Sigmoid colon (tissue), 3 donors: ENCODE results near the gene SH3RF3.

Source experiments
- POLR2A ChIP-seq, 2 donors: fragments of 450-650 bp; IDR thresholded peaks; one replicate each; pipeline ENCODE4 v1.6.1; 2016; ENCODE audit warnings: antibody characterized with exemption in 2 of 2, mild to moderate bottlenecking in 2 of 2, moderate library complexity in 2 of 2
- TF ChIP-seq, protein P1 (sequence below), 4 experiments: fragments of 450-650 bp in 3 of 4; fragments of 200-600 bp in 1 of 4; IDR thresholded peaks; one replicate each; pipeline ENCODE4 v1.5.1; 2016 to 2019; ENCODE audit warnings: antibody characterized with exemption in 4 of 4, mild to moderate bottlenecking in 3 of 4, moderate library complexity in 2 of 4

DNA sequence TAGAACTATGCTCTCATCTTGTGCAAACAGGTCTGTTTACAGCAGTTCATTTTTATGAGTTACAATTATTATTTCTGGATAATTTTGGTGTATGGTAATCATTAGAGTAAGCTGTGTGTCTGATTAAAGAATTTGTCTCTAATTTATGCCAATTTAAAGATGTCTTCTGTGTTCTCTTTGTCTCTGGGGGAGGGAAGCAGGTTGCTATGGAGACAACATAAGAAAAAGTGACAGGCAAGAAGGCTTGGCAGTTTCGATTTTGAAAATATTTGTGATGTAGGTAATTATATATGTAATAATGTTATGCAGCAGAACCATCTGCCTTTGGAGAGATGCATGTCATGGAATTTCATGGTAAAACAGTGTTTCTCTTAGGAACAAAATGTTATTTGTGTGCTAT lies 78.2 kb downstream of the SH3RF3 start:
- TF ChIP-seq, protein P1, sequence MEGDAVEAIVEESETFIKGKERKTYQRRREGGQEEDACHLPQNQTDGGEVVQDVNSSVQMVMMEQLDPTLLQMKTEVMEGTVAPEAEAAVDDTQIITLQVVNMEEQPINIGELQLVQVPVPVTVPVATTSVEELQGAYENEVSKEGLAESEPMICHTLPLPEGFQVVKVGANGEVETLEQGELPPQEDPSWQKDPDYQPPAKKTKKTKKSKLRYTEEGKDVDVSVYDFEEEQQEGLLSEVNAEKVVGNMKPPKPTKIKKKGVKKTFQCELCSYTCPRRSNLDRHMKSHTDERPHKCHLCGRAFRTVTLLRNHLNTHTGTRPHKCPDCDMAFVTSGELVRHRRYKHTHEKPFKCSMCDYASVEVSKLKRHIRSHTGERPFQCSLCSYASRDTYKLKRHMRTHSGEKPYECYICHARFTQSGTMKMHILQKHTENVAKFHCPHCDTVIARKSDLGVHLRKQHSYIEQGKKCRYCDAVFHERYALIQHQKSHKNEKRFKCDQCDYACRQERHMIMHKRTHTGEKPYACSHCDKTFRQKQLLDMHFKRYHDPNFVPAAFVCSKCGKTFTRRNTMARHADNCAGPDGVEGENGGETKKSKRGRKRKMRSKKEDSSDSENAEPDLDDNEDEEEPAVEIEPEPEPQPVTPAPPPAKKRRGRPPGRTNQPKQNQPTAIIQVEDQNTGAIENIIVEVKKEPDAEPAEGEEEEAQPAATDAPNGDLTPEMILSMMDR (IDR thresholded peaks at IDR 0.05): no peak
- no peak for TF ChIP-seq POLR2A (IDR thresholded peaks at IDR 0.05)
